CD14-positive monocyte (primary cell): ENCODE measurements around the gene GLDN. TPM values are rescaled to one million over a fixed set of nuclear protein-coding genes. Genes with fewer than 3 reads are reported as not detected.

Experiments used
- DNase-seq, 3 donors: peaks; one replicate each; pipeline ENCODE4 v3.0.0-alpha.2; 2011 to 2022
- H2AFZ ChIP-seq: 2 replicates; pipeline ENCODE4 v1.6.0; 2012; ENCODE audit warnings: mild to moderate bottlenecking, low read depth, low read length, inconsistent platforms; ENCODE audit not compliant: insufficient read depth, poor library complexity, severe bottlenecking
- H3K27ac ChIP-seq, 2 donors: 1 replicate in 1 of 2; 2 replicates in 1 of 2; pipeline ENCODE4 v1.5.1; 2012 to 2013; ENCODE audit warnings: low read length in 2 of 2, control low read depth in 1 of 2, inconsistent platforms in 1 of 2, low read depth in 1 of 2, mild to moderate bottlenecking in 1 of 2
- H3K27me3 ChIP-seq, 2 donors: one replicate each; pipeline versions ENCODE4 v1.6.0 to v1.6.1; 2011 to 2013; ENCODE audit warnings: low read length in 2 of 2; ENCODE audit not compliant: control insufficient read depth in 2 of 2, insufficient read depth in 2 of 2
- H3K36me3 ChIP-seq, 2 donors: replicated peaks in 1 of 2; 1 replicate in 1 of 2; 2 replicates in 1 of 2; pipeline versions ENCODE4 v1.5.1 to v1.6.1; 2012 to 2013; ENCODE audit warnings: low read length in 2 of 2, control low read depth in 1 of 2, inconsistent platforms in 1 of 2, mild to moderate bottlenecking in 1 of 2; ENCODE audit not compliant: insufficient read depth in 2 of 2, control insufficient read depth in 1 of 2
- H3K4me1 ChIP-seq, 2 donors: 1 replicate in 1 of 2; 2 replicates in 1 of 2; pipeline versions ENCODE4 v1.5.1 to v1.6.1; 2012 to 2013; ENCODE audit warnings: low read length in 2 of 2, control low read depth in 1 of 2, inconsistent platforms in 1 of 2, mild to moderate bottlenecking in 1 of 2, moderate library complexity in 1 of 2; ENCODE audit not compliant: insufficient read depth in 2 of 2, control insufficient read depth in 1 of 2
- H3K4me2 ChIP-seq: replicated peaks from 2 replicates; pipeline ENCODE3; 2012; ENCODE audit warnings: low read length, moderate library complexity, mild to moderate bottlenecking; ENCODE audit not compliant: poor library complexity, severe bottlenecking; ENCODE audit errors: extremely low read depth
- H3K4me3 ChIP-seq, 3 experiments: fragments of 200-600 bp in 1 of 3; sonication (generic) in 1 of 3; replicated peaks in 1 of 3; 1 replicate in 2 of 3; 2 replicates in 1 of 3; pipeline ENCODE4 v1.5.1; 2011 to 2013; ENCODE audit warnings: low read length in 3 of 3, mild to moderate bottlenecking in 3 of 3, control low read depth in 2 of 3, low read depth in 2 of 3, inconsistent platforms in 1 of 3, moderate library complexity in 1 of 3
- H3K79me2 ChIP-seq: 2 replicates; pipeline ENCODE4 v1.6.0; 2012; ENCODE audit warnings: mild to moderate bottlenecking, control low read depth, inconsistent platforms, low read length, moderate library complexity; ENCODE audit not compliant: insufficient read depth
- H3K9ac ChIP-seq: 2 replicates; pipeline ENCODE4 v1.6.0; 2017; ENCODE audit warnings: low read length, mild to moderate bottlenecking; ENCODE audit not compliant: insufficient read depth, poor library complexity, severe bottlenecking
- H3K9me3 ChIP-seq, 2 donors: replicated peaks in 1 of 2; 1 replicate in 1 of 2; 2 replicates in 1 of 2; pipeline versions ENCODE4 v1.5.1 to v1.6.1; 2012 to 2013; ENCODE audit warnings: low read length in 2 of 2, control low read depth in 1 of 2; ENCODE audit not compliant: control insufficient read depth in 1 of 2, insufficient read depth in 1 of 2
- H4K20me1 ChIP-seq: 2 replicates; pipeline ENCODE4 v1.6.0; 2012; ENCODE audit warnings: mild to moderate bottlenecking, low read length, control low read depth, moderate library complexity; ENCODE audit not compliant: insufficient read depth
- H3K27ac Mint-ChIP-seq, 7 donors: one replicate each; pipeline ENCODE4 v1.8.0; 2020; ENCODE audit warnings: mild to moderate bottlenecking in 7 of 7, mixed read lengths in 7 of 7, moderate library complexity in 6 of 7, inconsistent platforms in 2 of 7
- H3K27me3 Mint-ChIP-seq, 3 donors: one replicate each; pipeline ENCODE4 v1.8.0; 2021 to 2022; ENCODE audit warnings: low read depth in 3 of 3, mild to moderate bottlenecking in 3 of 3, mixed read lengths in 3 of 3, moderate library complexity in 3 of 3, inconsistent platforms in 1 of 3
- H3K36me3 Mint-ChIP-seq, 2 donors: one replicate each; pipeline ENCODE4 v1.8.0; 2020; ENCODE audit warnings: mixed read lengths in 2 of 2, inconsistent platforms in 1 of 2, mild to moderate bottlenecking in 1 of 2
- H3K4me1 Mint-ChIP-seq: one replicate; pipeline ENCODE4 v1.8.0; 2020; ENCODE audit warnings: mild to moderate bottlenecking, mixed read lengths
- H3K4me3 Mint-ChIP-seq, 2 donors: one replicate each; pipeline ENCODE4 v1.8.0; 2020; ENCODE audit warnings: mild to moderate bottlenecking in 2 of 2, mixed read lengths in 2 of 2, moderate library complexity in 1 of 2
- H3K9me3 Mint-ChIP-seq, 7 donors: one replicate each; pipeline ENCODE4 v1.8.0; 2020 to 2022; ENCODE audit warnings: mixed read lengths in 7 of 7, mild to moderate bottlenecking in 6 of 7, moderate library complexity in 6 of 7, inconsistent platforms in 2 of 7
- WGBS: methylation state at CpG from one replicate; pipeline ENCODE4 v1.1.5; 2013; ENCODE audit warnings: missing lambda C conversion rate; ENCODE audit not compliant: insufficient coverage; 5-methylcytosine and 5-hydroxymethylcytosine counted together
- intact Hi-C, 2 donors: fragments of 100-400 bp; cut with micrococcal nuclease; formaldehyde crosslinking; loops; one replicate each; pipeline versions ENCODE4 v1.15.0 to v1.15.1; 2023
- polyA plus RNA-seq, 3 donors: library from polyadenylated mRNA; depleted of rRNA in 1 of 3; unstranded in 2 of 3; stranded (reverse) in 1 of 3; fragments of 300-500 nt in 2 of 3; fragments of >200 nt in 1 of 3; fragmentation: Illumina TruSeq in 2 of 3; gene quantifications; 1 replicate in 2 of 3; 2 replicates in 1 of 3; pipeline ENCODE4 v1.2.3, GENCODE V29; 2012 to 2021
- TF ChIP-seq, protein P1 (sequence below): fragments of 200-600 bp; IDR thresholded peaks from one replicate; pipeline ENCODE4 v1.8.0; 2022; ENCODE audit warnings: antibody characterized with exemption, mild to moderate bottlenecking

The GLDN gene
- polyA plus RNA-seq, 3 donors: 0.04 TPM; not detected in 2

DNA sequence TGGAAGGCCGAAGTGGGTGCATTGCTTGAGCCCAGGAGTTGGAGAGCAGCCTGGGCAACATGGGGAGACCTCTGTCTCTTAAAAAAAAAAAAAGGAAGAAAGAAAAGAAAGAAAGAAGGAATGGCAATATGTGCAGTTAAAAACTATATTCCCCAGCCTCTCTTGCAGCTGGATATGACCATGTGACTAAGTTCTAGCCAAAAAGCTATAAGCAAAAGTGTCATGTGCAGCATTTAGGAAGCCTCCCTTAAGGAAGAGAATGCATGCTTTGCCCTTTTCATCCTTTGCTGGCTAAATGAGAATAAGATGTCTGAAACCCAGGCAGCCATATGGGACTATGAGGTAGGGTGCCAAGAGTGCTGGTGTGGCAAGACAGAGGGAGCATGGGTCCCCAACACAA is 24.8 kb upstream of the GLDN start:
- H3K27ac ChIP-seq: no peak overlapping the region
- Mint-ChIP-seq H3K4me1 (peaks cover 14% of the 10 kb centered on the region), H3K27me3 (peaks cover 0 to 3% (median 2%) of the 10 kb centered on the region in 3 donors), H3K9me3 (peaks cover 0 to 2% (median 0%) of the 10 kb centered on the region in 7 donors), H3K36me3 (no peaks in the 10 kb centered on the region), H3K27ac (no peak overlapping the region), H3K4me3 (no peak overlapping the region)
- no peak overlapping the region for H3K4me3 ChIP-seq
- H3K9ac ChIP-seq: no peak overlapping the region
- H3K4me1 ChIP-seq: peaks cover 4 to 9% of the 10 kb centered on the region in 2 donors
- H4K20me1 ChIP-seq: no peaks in the 10 kb centered on the region
- H3K27me3 ChIP-seq: no peaks in the 10 kb centered on the region
- intact Hi-C loops: no loop called here
- no peak overlapping the region for H2AFZ ChIP-seq
- H3K9me3 ChIP-seq: no peaks in the 10 kb centered on the region
- no CpG with 5 or more reads among the region's 1 CpG for WGBS
- H3K79me2 ChIP-seq: no peaks in the 10 kb centered on the region
- DNase-seq: no peak
- H3K36me3 ChIP-seq: no peaks in the 10 kb centered on the region
- TF ChIP-seq, protein P1, sequence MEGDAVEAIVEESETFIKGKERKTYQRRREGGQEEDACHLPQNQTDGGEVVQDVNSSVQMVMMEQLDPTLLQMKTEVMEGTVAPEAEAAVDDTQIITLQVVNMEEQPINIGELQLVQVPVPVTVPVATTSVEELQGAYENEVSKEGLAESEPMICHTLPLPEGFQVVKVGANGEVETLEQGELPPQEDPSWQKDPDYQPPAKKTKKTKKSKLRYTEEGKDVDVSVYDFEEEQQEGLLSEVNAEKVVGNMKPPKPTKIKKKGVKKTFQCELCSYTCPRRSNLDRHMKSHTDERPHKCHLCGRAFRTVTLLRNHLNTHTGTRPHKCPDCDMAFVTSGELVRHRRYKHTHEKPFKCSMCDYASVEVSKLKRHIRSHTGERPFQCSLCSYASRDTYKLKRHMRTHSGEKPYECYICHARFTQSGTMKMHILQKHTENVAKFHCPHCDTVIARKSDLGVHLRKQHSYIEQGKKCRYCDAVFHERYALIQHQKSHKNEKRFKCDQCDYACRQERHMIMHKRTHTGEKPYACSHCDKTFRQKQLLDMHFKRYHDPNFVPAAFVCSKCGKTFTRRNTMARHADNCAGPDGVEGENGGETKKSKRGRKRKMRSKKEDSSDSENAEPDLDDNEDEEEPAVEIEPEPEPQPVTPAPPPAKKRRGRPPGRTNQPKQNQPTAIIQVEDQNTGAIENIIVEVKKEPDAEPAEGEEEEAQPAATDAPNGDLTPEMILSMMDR: no peak
- no peak overlapping the region for H3K4me2 ChIP-seq

DNA sequence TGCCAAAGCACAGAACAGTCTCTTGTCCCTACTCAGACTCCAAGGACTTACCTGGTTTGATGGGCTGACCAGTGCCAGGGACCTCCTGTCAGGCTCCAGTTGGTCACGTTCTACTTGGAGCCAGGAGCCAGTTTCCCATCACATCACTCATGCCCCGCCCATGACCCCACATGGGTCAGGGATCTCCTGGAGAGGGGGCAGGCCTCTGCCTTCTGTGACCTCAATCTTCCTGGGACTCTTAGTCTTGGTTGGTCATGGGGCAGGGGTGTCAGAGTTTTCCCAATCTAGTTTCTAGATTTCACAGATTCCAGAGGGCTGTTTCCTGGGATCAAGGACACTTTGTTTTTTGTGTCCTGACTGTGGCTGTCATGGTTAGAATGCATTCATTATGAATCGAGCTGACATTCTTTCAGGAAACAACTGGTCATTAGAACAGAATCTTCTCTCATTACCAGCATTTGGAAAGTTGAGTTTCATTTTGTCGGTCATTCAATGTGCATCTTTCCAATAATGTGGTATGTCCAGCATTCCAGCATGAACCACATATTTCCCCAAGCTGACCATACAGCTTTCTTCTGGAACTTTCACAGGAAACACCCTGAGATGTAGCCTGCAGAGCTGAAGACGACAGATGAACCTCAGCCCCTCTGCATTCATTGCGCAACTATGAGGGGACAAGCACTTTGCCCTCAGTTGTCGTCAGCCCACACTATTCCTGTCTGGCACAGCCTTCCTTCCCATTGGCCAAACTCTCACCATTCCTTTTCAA is 22.9 kb upstream of the GLDN start:
- Histone ChIP-seq H4K20me1 (no peaks in the 10 kb centered on the region), H2AFZ (no peak overlapping the region), H3K4me3 (no peak overlapping the region), H3K79me2 (no peaks in the 10 kb centered on the region), H3K9ac (no peak overlapping the region), H3K27ac (no peak overlapping the region), H3K4me2 (no peak overlapping the region), H3K4me1 (peaks cover 23 to 28% of the 10 kb centered on the region in 2 donors), H3K36me3 (no peaks in the 10 kb centered on the region), H3K9me3 (no peaks in the 10 kb centered on the region), H3K27me3 (no peaks in the 10 kb centered on the region)
- peaks cover 0 to 3% (median 2%) of the 10 kb centered on the region in 3 donors for H3K27me3 Mint-ChIP-seq
- H3K4me3 Mint-ChIP-seq: no peak overlapping the region
- 71% methylated on average over 4 of the region's 7 CpGs for WGBS
- no peak for DNase-seq
- peaks cover 0 to 2% (median 0%) of the 10 kb centered on the region in 7 donors for H3K9me3 Mint-ChIP-seq
- no peak overlapping the region for H3K27ac Mint-ChIP-seq
- intact Hi-C loops: no loop called here
- TF ChIP-seq, protein P1: no peak
- H3K4me1 Mint-ChIP-seq: peaks cover 27% of the 10 kb centered on the region
- H3K36me3 Mint-ChIP-seq: peaks cover 0 to 2% of the 10 kb centered on the region in 2 donors
